Smooth muscle cell (in vitro differentiated cells): ENCODE measurements around the gene NDUFAF2. TPM values are rescaled to one million over a fixed set of nuclear protein-coding genes. Genes with fewer than 3 reads are reported as not detected.

Experiments used
- DNase-seq: peaks from one replicate; lab custom pipeline; 2025; ENCODE audit not compliant: unreplicated experiment; lab: John Stamatoyannopoulos, UW
- H2AFZ ChIP-seq: fragments of 200-600 bp; sonication (generic); 2 replicates; pipeline ENCODE4 v1.6.0; 2016; ENCODE audit warnings: antibody characterized with exemption, low read depth, mild to moderate bottlenecking
- H3F3A ChIP-seq: fragments of 200-600 bp; sonication (generic); 2 replicates; pipeline ENCODE4 v1.6.0; 2017; ENCODE audit warnings: antibody characterized with exemption, low read depth
- H3K27ac ChIP-seq: fragments of 200-600 bp; sonication (generic); 2 replicates; pipeline ENCODE4 v1.5.1; 2016; ENCODE audit warnings: low read depth, mild to moderate bottlenecking
- H3K27me3 ChIP-seq: fragments of 200-600 bp; sonication (generic); 2 replicates; pipeline ENCODE4 v1.6.1; 2016; ENCODE audit warnings: low read depth, mild to moderate bottlenecking
- H3K36me3 ChIP-seq: fragments of 200-600 bp; sonication (generic); 2 replicates; pipeline ENCODE4 v1.5.1; 2016; ENCODE audit warnings: low read depth
- H3K4me1 ChIP-seq: fragments of 200-600 bp; sonication (generic); 2 replicates; pipeline ENCODE4 v1.5.1; 2016; ENCODE audit warnings: low read depth
- H3K4me2 ChIP-seq: fragments of 200-600 bp; sonication (generic); 2 replicates; pipeline ENCODE4 v1.6.0; 2016; ENCODE audit warnings: mild to moderate bottlenecking
- H3K4me3 ChIP-seq: fragments of 200-600 bp; sonication (generic); 2 replicates; pipeline ENCODE4 v1.5.1; 2016; ENCODE audit warnings: mild to moderate bottlenecking
- H3K79me2 ChIP-seq: fragments of 200-600 bp; sonication (generic); 2 replicates; pipeline ENCODE4 v1.6.0; 2016; ENCODE audit warnings: low read depth, mild to moderate bottlenecking
- H3K9ac ChIP-seq: fragments of 200-600 bp; sonication (generic); 2 replicates; pipeline ENCODE4 v1.6.0; 2016; ENCODE audit warnings: low read depth
- H3K9me3 ChIP-seq: fragments of 200-600 bp; sonication (generic); replicated peaks from 2 replicates; pipeline ENCODE4 v1.5.1; 2016; ENCODE audit warnings: low read depth
- H4K20me1 ChIP-seq: fragments of 200-600 bp; sonication (generic); 2 replicates; pipeline ENCODE4 v1.6.0; 2016; ENCODE audit warnings: low read depth
- WGBS: methylation state at CpG from one replicate; pipeline ENCODE4 v1.1.7; 2016; ENCODE audit warnings: low lambda C conversion rate; 5-methylcytosine and 5-hydroxymethylcytosine counted together
- polyA plus RNA-seq: library from polyadenylated mRNA; unstranded; fragments of >200 nt; fragmentation: Nextera tagmentation; extraction: Ambion mirVana; gene quantifications from 2 replicates; pipeline ENCODE4 v1.2.1, GENCODE V29; 2016
- total RNA-seq: library from RNA; depleted of rRNA; stranded (reverse); fragments of >200 nt; gene quantifications from 2 replicates; pipeline ENCODE4 v1.2.3, GENCODE V29; 2014
- TF ChIP-seq, protein P1 (sequence below): fragments of 200-600 bp; sonication (generic); IDR thresholded peaks from 2 replicates; pipeline ENCODE4 v1.5.1; 2017; ENCODE audit warnings: borderline replicate concordance, mild to moderate bottlenecking, antibody characterized with exemption; ENCODE audit not compliant: insufficient read depth, poor library complexity, severe bottlenecking

NDUFAF2 gene
- total and polyA plus RNA-seq, 2 experiments from 2014 or later, result 39.1 to 71.2 TPM

GRCh38 chr5:61148515-61148914, 203.5 kb downstream of the NDUFAF2 start:
- H3F3A ChIP-seq, result no peaks in the 10 kb centered on the region
- H3K4me1 ChIP-seq, result no peaks in the 10 kb centered on the region
- no peaks in the 10 kb centered on the region for H4K20me1 ChIP-seq
- H3K79me2 ChIP-seq, result no peaks in the 10 kb centered on the region
- TF ChIP-seq, protein P1, sequence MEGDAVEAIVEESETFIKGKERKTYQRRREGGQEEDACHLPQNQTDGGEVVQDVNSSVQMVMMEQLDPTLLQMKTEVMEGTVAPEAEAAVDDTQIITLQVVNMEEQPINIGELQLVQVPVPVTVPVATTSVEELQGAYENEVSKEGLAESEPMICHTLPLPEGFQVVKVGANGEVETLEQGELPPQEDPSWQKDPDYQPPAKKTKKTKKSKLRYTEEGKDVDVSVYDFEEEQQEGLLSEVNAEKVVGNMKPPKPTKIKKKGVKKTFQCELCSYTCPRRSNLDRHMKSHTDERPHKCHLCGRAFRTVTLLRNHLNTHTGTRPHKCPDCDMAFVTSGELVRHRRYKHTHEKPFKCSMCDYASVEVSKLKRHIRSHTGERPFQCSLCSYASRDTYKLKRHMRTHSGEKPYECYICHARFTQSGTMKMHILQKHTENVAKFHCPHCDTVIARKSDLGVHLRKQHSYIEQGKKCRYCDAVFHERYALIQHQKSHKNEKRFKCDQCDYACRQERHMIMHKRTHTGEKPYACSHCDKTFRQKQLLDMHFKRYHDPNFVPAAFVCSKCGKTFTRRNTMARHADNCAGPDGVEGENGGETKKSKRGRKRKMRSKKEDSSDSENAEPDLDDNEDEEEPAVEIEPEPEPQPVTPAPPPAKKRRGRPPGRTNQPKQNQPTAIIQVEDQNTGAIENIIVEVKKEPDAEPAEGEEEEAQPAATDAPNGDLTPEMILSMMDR, result no peak
- H3K4me2 ChIP-seq, result no peak overlapping the region
- H3K27ac ChIP-seq, result no peak overlapping the region
- DNase-seq, result no peak
- H2AFZ ChIP-seq, result no peak overlapping the region
- H3K36me3 ChIP-seq, result no peaks in the 10 kb centered on the region
- H3K4me3 ChIP-seq, result no peak overlapping the region
- no peaks in the 10 kb centered on the region for H3K9me3 ChIP-seq
- no peak overlapping the region for H3K9ac ChIP-seq
- no peaks in the 10 kb centered on the region for H3K27me3 ChIP-seq

- WGBS, result 95% methylated on average over 2 of the region's 2 CpGs
- Histone ChIP-seq H3F3A (no peaks in the 10 kb centered on the region), H3K27ac (no peak overlapping the region), H3K27me3 (no peaks in the 10 kb centered on the region), H3K4me3 (no peak overlapping the region), H4K20me1 (no peaks in the 10 kb centered on the region), H2AFZ (no peak overlapping the region), H3K36me3 (no peaks in the 10 kb centered on the region), H3K9ac (no peak overlapping the region), H3K79me2 (no peaks in the 10 kb centered on the region), H3K4me2 (no peak overlapping the region), H3K9me3 (no peaks in the 10 kb centered on the region), H3K4me1 (no peaks in the 10 kb centered on the region)
- DNase-seq, result no peak
- TF ChIP-seq, protein P1, result no peak
Observed at GRCh38 chr5:61151893-61152292, 206.9 kb downstream of the NDUFAF2 start.

GRCh38 chr5:61159070-61159469, 214.1 kb downstream of the NDUFAF2 start:
- no peak overlapping the region for H3K4me2 ChIP-seq
- no peak for DNase-seq

DNA sequence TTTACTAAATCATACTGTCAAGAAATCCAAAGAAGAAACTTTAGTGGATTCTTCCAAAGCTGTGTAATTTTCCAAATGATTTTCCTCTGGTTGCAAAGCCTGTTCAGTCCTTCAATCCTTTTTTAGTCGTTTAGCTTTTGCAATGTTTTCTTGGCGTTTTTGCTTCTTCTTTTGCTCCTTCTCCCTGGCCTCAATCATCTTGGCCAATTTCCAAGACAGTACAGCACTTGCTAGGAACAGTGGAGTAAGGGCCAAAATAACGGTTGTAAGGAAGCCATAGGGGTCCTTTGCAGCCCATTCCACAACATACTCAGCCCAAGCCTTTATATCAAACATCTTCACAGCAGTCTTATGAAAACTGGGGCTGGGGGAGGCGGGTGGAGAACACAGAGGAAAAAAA, 214.8 kb downstream of the NDUFAF2 start:
- Histone ChIP-seq H3K4me1 (peaks cover 24% of the 10 kb centered on the region), H3K79me2 (peaks cover 68% of the 10 kb centered on the region), H2AFZ (no peak overlapping the region), H3F3A (no peaks in the 10 kb centered on the region), H3K9me3 (no peaks in the 10 kb centered on the region), H3K36me3 (peaks cover 10% of the 10 kb centered on the region), H3K27me3 (no peaks in the 10 kb centered on the region), H3K4me2 (no peak overlapping the region), H3K27ac (no peak overlapping the region), H3K4me3 (no peak overlapping the region), H4K20me1 (peaks cover 6% of the 10 kb centered on the region), H3K9ac (no peak overlapping the region)
- DNase-seq, result no peak
- 91% methylated on average over 4 of the region's 4 CpGs for WGBS
- TF ChIP-seq, protein P1, result no peak

More at GRCh38 chr5:61159070-61159469, 214.1 kb downstream of the NDUFAF2 start:
- Histone ChIP-seq H3K9me3 (no peaks in the 10 kb centered on the region), H2AFZ (no peak overlapping the region), H3K79me2 (peaks cover 62% of the 10 kb centered on the region), H3K36me3 (peaks cover 10% of the 10 kb centered on the region), H3K4me3 (no peak overlapping the region), H3K4me1 (peaks cover 24% of the 10 kb centered on the region), H3F3A (no peaks in the 10 kb centered on the region), H4K20me1 (peaks cover 6% of the 10 kb centered on the region), H3K27me3 (no peaks in the 10 kb centered on the region), H3K9ac (no peak overlapping the region), H3K27ac (no peak overlapping the region)
- 96% methylated on average over 3 of the region's 3 CpGs for WGBS
- TF ChIP-seq, protein P1, result peak; percentile 6
